Mesenchymal stem cell (in vitro differentiated cells and primary cell): ENCODE measurements around the gene WDR49.
A peak's percentile ranks its signal among the peaks of the same experiment; 100 is the strongest.

Experiments used
- DNase-seq: peaks from one replicate; pipeline ENCODE4 v3.0.0-alpha.2; 2013
- H2AFZ ChIP-seq: one replicate; pipeline ENCODE4 v1.6.1; 2013; ENCODE audit warnings: low read depth, mild to moderate bottlenecking, control low read depth, inconsistent platforms, low read length, moderate library complexity
- H2AK5ac ChIP-seq: 2 replicates; pipeline ENCODE4 v1.6.1; 2013; ENCODE audit warnings: low read length, moderate library complexity, mild to moderate bottlenecking, inconsistent platforms; ENCODE audit not compliant: severe bottlenecking
- H2BK120ac ChIP-seq: one replicate; pipeline ENCODE4 v1.6.1; 2013; ENCODE audit warnings: low read depth, mild to moderate bottlenecking, inconsistent platforms, low read length, moderate library complexity
- H2BK12ac ChIP-seq, 2 experiments: one replicate each; pipeline ENCODE4 v1.6.1; 2013; ENCODE audit warnings: inconsistent platforms in 2 of 2, low read length in 2 of 2, mild to moderate bottlenecking in 2 of 2, moderate library complexity in 2 of 2, control low read depth in 1 of 2
- H2BK15ac ChIP-seq: one replicate; pipeline ENCODE4 v1.6.1; 2013; ENCODE audit warnings: mild to moderate bottlenecking, low read depth, inconsistent platforms; ENCODE audit not compliant: poor library complexity, severe bottlenecking
- H2BK5ac ChIP-seq: 2 replicates; pipeline ENCODE4 v1.6.1; 2013; ENCODE audit warnings: low read depth, mild to moderate bottlenecking, low read length, control low read depth, inconsistent platforms; ENCODE audit not compliant: poor library complexity, severe bottlenecking
- H3K14ac ChIP-seq, 2 experiments: one replicate each; pipeline ENCODE4 v1.6.1; 2013; ENCODE audit warnings: inconsistent platforms in 2 of 2, low read length in 2 of 2, control low read depth in 1 of 2, mild to moderate bottlenecking in 1 of 2, moderate library complexity in 1 of 2
- H3K18ac ChIP-seq, 2 experiments: one replicate each; pipeline ENCODE4 v1.6.1; 2013; ENCODE audit warnings: inconsistent platforms in 2 of 2, low read length in 2 of 2, control low read depth in 1 of 2, low read depth in 1 of 2, mild to moderate bottlenecking in 1 of 2
- H3K23ac ChIP-seq, 2 experiments: one replicate each; pipeline ENCODE4 v1.6.1; 2013; ENCODE audit warnings: inconsistent platforms in 2 of 2, low read length in 2 of 2, mild to moderate bottlenecking in 2 of 2, moderate library complexity in 2 of 2, control low read depth in 1 of 2
- H3K27ac ChIP-seq: 2 replicates; pipeline ENCODE4 v1.5.1; 2013; ENCODE audit warnings: mild to moderate bottlenecking, moderate library complexity, low read length, control low read depth, inconsistent platforms; ENCODE audit not compliant: poor library complexity, severe bottlenecking
- H3K27me3 ChIP-seq, 2 experiments: 2 replicates each; pipeline versions ENCODE4 v1.6.1 to v1.7.0; 2013; ENCODE audit warnings: low read length in 2 of 2, mild to moderate bottlenecking in 2 of 2, moderate library complexity in 2 of 2, control low read depth in 1 of 2, inconsistent platforms in 1 of 2; ENCODE audit not compliant: control insufficient read depth in 1 of 2, insufficient read depth in 1 of 2
- H3K36me3 ChIP-seq, 2 experiments: 2 replicates each; pipeline versions ENCODE4 v1.6.1 to v1.7.0; 2013; ENCODE audit warnings: low read length in 2 of 2, control low read depth in 1 of 2, inconsistent platforms in 1 of 2, low read depth in 1 of 2, mild to moderate bottlenecking in 1 of 2; ENCODE audit not compliant: insufficient read depth in 2 of 2, control insufficient read depth in 1 of 2
- H3K4ac ChIP-seq, 2 experiments: one replicate each; pipeline ENCODE4 v1.6.1; 2013; ENCODE audit warnings: inconsistent platforms in 2 of 2, low read length in 2 of 2, mild to moderate bottlenecking in 2 of 2, moderate library complexity in 2 of 2, control low read depth in 1 of 2, low read depth in 1 of 2
- H3K4me1 ChIP-seq: 2 replicates; pipeline ENCODE4 v1.6.1; 2013; ENCODE audit warnings: low read depth, low read length, control low read depth; ENCODE audit not compliant: control insufficient read depth, insufficient read depth
- H3K4me2 ChIP-seq: 2 replicates; pipeline ENCODE4 v1.6.1; 2013; ENCODE audit warnings: low read length, mild to moderate bottlenecking, inconsistent platforms; ENCODE audit not compliant: poor library complexity, severe bottlenecking
- H3K4me3 ChIP-seq, 2 experiments: 2 replicates each; pipeline versions ENCODE4 v1.5.1 to v1.7.0; 2013; ENCODE audit warnings: low read length in 2 of 2, mild to moderate bottlenecking in 2 of 2, control low read depth in 1 of 2, low read depth in 1 of 2; ENCODE audit not compliant: insufficient read depth in 1 of 2
- H3K79me1 ChIP-seq: replicated peaks from 2 replicates; pipeline ENCODE4 v1.6.1; 2013; ENCODE audit warnings: mild to moderate bottlenecking, control low read depth, low read length, inconsistent platforms; ENCODE audit not compliant: poor library complexity, severe bottlenecking
- H3K9ac ChIP-seq: 2 replicates; pipeline ENCODE4 v1.7.0; 2013; ENCODE audit warnings: mild to moderate bottlenecking, low read length, moderate library complexity
- H3K9me3 ChIP-seq: 2 replicates; pipeline ENCODE4 v1.7.0; 2013; ENCODE audit warnings: mild to moderate bottlenecking, low read length; ENCODE audit not compliant: control insufficient read depth
- H4K8ac ChIP-seq: one replicate; pipeline ENCODE4 v1.6.1; 2013; ENCODE audit warnings: inconsistent platforms, mild to moderate bottlenecking, low read length, moderate library complexity
- H4K91ac ChIP-seq: one replicate; pipeline ENCODE4 v1.6.1; 2013; ENCODE audit warnings: mild to moderate bottlenecking, low read length, inconsistent platforms
- WGBS: methylation state at CpG from one replicate; pipeline ENCODE4 v1.1.7; 2013; ENCODE audit warnings: mixed read lengths; 5-methylcytosine and 5-hydroxymethylcytosine counted together

WDR49 gene

DNA sequence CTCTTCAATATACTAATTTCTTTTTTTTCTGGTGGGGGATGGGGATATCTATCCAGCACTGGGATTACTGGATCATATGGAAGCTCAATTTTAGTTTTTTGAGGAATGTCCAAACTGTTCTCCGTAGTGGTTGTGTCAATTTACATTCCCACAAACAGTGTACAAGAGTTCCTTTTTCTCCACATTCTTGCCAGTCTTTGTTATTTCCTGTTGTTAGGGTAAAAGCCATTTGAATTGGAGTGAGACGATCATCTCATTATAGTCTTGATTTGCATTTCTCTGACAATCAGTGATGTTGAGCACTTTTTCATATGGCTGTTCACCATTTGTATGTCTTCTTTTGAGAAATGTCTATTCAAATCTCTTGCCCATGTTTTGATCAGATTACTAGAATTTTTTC lies 12.8 kb upstream of the WDR49 start:
- Histone ChIP-seq H3K23ac (no peak overlapping the region), H3K4me3 (no peak overlapping the region), H3K27ac (no peak overlapping the region), H3K36me3 (peaks cover 0 to under 1% of the 10 kb centered on the region in 2 experiments), H2BK120ac (no peak overlapping the region), H4K91ac (no peak overlapping the region), H3K14ac (no peak overlapping the region), H3K18ac (no peak overlapping the region), H2BK12ac (no peak overlapping the region), H3K9ac (no peak overlapping the region), H2AFZ (no peak overlapping the region), H2AK5ac (no peak overlapping the region), H3K9me3 (no peaks in the 10 kb centered on the region), H2BK5ac (no peak overlapping the region), H3K27me3 (no peaks in the 10 kb centered on the region), H3K4ac (no peak overlapping the region), H2BK15ac (no peak overlapping the region), H4K8ac (no peak overlapping the region), H3K4me1 (no peaks in the 10 kb centered on the region), H3K4me2 (no peak overlapping the region), H3K79me1 (no peaks in the 10 kb centered on the region)
- peak; percentile 3 for DNase-seq
- WGBS = no CpG with 5 or more reads among the region's 2 CpGs

DNA sequence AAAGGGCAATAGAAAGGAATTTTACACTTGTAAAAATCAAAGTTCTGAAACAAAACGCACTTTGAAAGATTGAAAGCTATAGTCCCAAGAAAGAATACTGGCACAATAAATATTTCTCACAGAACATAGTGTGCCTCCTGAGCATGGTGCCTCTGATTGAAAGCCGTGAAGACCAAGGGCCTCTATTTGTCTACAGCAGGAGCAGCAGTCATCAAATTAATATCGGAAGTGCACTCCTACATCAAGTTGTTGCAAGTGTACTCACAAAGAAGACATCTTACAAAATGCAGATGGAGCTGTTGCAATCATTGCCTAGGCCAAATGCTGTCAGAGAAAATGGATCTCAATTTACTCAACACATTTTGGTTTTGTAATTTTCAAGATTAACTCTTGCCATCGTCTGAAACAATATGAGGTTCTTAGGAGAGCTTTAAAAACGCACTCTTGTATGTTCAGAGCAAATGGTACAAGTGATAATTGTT lies 9.2 kb upstream of the WDR49 start:
- H3K79me1 ChIP-seq = no peaks in the 10 kb centered on the region
- H2BK120ac ChIP-seq = no peak overlapping the region
- no peaks in the 10 kb centered on the region for H3K27me3 ChIP-seq
- H3K27ac ChIP-seq = no peak overlapping the region
- H3K36me3 ChIP-seq = no peaks in the 10 kb centered on the region
- peak; percentile 3 for DNase-seq
- WGBS = 90% methylated on average over 5 of the region's 5 CpGs
- H4K91ac ChIP-seq = no peak overlapping the region
- H2BK15ac ChIP-seq = no peak overlapping the region
- no peaks in the 10 kb centered on the region for H3K9me3 ChIP-seq
- H2BK12ac ChIP-seq = no peak overlapping the region
- H2AK5ac ChIP-seq = no peak overlapping the region
- no peaks in the 10 kb centered on the region for H3K4me1 ChIP-seq
- no peak overlapping the region for H3K9ac ChIP-seq
- no peak overlapping the region for H4K8ac ChIP-seq
- H3K23ac ChIP-seq = no peak overlapping the region
- H2AFZ ChIP-seq = no peak overlapping the region
- H2BK5ac ChIP-seq = no peak overlapping the region
- no peak overlapping the region for H3K14ac ChIP-seq
- no peak overlapping the region for H3K18ac ChIP-seq
- no peak overlapping the region for H3K4me3 ChIP-seq
- no peak overlapping the region for H3K4me2 ChIP-seq
- H3K4ac ChIP-seq = no peak overlapping the region

GRCh38 chr3:167657684-167658225 lies 4.0 kb upstream of the WDR49 start:
- Histone ChIP-seq H3K4me3 (no peak overlapping the region), H2BK15ac (no peak overlapping the region), H3K23ac (no peak overlapping the region), H4K8ac (no peak overlapping the region), H2AFZ (no peak overlapping the region), H2BK120ac (no peak overlapping the region), H3K14ac (no peak overlapping the region), H3K36me3 (no peaks in the 10 kb centered on the region), H3K9ac (no peak overlapping the region), H3K79me1 (no peaks in the 10 kb centered on the region), H3K27ac (no peak overlapping the region), H3K4me1 (no peaks in the 10 kb centered on the region), H3K4me2 (no peak overlapping the region), H2AK5ac (no peak overlapping the region), H2BK5ac (no peak overlapping the region), H3K4ac (no peak overlapping the region), H3K27me3 (no peaks in the 10 kb centered on the region), H4K91ac (no peak overlapping the region), H3K18ac (no peak overlapping the region), H2BK12ac (no peak overlapping the region), H3K9me3 (no peaks in the 10 kb centered on the region)
- 67% methylated on average over 3 of the region's 3 CpGs for WGBS
- DNase-seq = no peak

DNA sequence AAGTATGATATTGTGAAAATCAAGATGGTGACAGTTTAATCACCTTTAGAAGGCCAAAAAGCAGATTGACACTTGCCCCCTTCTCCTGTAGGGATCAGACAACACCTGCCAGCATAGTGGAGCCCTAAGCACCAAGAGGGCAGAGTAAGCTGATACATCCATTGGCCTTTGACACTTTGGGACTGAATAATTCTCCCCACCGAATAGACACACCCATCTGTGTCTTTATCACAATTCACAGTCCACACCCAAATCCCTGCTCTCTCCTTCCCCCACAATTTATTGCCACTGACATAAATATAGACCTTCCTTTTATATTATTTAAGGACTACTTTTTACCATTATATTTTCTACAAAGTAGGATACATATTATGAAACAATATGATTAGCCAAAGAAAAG lies 3.1 kb upstream of the WDR49 start:
- Histone ChIP-seq H3K23ac (no peak overlapping the region), H2BK120ac (no peak overlapping the region), H3K14ac (no peak overlapping the region), H4K8ac (no peak overlapping the region), H3K9me3 (no peaks in the 10 kb centered on the region), H3K4me3 (no peak overlapping the region), H3K36me3 (no peaks in the 10 kb centered on the region), H3K9ac (no peak overlapping the region), H3K18ac (no peak overlapping the region), H3K27ac (no peak overlapping the region), H2AFZ (no peak overlapping the region), H2AK5ac (no peak overlapping the region), H2BK12ac (no peak overlapping the region), H3K4me2 (no peak overlapping the region), H4K91ac (no peak overlapping the region), H2BK15ac (no peak overlapping the region), H3K79me1 (no peaks in the 10 kb centered on the region), H2BK5ac (no peak overlapping the region), H3K4ac (no peak overlapping the region), H3K4me1 (no peaks in the 10 kb centered on the region), H3K27me3 (no peaks in the 10 kb centered on the region)
- DNase-seq = no peak
- WGBS = 94% methylated on average over 1 of the region's 1 CpG
